ENCODE data around the gene FAT3.

- no peak for TF ChIP-seq CTCF (IDR thresholded peaks at IDR 0.05; ENCODE audit: poor library complexity, severe bottlenecking)
- TF ChIP-seq POLR2AphosphoS5 (IDR thresholded peaks at IDR 0.05): no peak
- no peak for TF ChIP-seq RAD21 (conservative IDR thresholded peaks at IDR 0.05)
- no peak for TF ChIP-seq REST (IDR thresholded peaks at IDR 0.05; ENCODE audit: borderline replicate concordance)
These were observed 22.0 kb downstream of the FAT3 start for GRCh38 chr11:92246630-92247029.

Data from neural cell (in vitro differentiated cells).